Breast epithelium (tissue), 3 donors: ENCODE results near the gene LEPROT.

Experiments
- POLR2AphosphoS5 ChIP-seq, 3 donors: sonication (generic); formaldehyde crosslinking; IDR thresholded peaks; one replicate each; pipeline ENCODE4 v1.6.1; 2017; ENCODE audit warnings: antibody characterized with exemption in 3 of 3
- TF ChIP-seq, protein P1 (sequence below), 3 donors: fragments of 450-650 bp; IDR thresholded peaks; one replicate each; pipeline ENCODE4 v1.5.1; 2016 to 2017; ENCODE audit warnings: antibody characterized with exemption in 3 of 3, mild to moderate bottlenecking in 3 of 3, moderate library complexity in 3 of 3

DNA sequence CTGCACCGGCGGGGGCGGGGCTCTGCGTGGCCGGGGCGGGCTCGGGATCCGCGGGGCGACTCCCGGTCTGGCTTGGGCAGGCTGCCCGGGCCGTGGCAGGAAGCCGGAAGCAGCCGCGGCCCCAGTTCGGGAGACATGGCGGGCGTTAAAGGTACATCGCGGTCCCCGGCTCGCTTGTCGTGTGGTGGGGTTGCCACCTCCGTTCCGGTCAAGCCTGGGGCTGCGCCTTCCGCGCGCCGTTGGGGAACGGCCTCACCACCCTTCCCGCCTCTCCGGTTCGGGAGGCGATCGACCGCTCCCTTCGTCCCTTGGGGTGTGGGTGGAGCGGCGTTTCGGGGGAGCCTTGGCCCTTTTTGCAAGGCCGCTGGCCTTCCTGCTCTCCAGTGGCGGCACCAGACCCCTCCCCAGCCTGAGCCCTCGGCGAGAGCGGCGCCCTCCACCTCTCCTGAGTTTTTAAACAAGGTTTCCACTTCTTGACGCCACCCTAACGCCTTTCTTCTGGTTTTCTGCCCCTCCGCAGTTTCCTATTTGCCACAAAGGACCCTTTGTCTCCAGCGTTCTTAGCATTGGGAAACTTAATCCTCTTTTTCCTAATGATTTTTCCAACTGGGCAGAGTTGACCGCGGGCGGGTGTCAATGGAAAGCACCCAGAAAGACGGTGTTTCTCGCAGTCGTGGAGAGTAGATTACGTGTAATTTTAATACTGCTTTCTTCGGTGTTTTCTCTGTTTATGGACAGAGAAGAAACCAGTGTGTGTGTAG is at the start of gene LEPROT, which contains the start of gene LEPR:
- TF ChIP-seq, protein P1, sequence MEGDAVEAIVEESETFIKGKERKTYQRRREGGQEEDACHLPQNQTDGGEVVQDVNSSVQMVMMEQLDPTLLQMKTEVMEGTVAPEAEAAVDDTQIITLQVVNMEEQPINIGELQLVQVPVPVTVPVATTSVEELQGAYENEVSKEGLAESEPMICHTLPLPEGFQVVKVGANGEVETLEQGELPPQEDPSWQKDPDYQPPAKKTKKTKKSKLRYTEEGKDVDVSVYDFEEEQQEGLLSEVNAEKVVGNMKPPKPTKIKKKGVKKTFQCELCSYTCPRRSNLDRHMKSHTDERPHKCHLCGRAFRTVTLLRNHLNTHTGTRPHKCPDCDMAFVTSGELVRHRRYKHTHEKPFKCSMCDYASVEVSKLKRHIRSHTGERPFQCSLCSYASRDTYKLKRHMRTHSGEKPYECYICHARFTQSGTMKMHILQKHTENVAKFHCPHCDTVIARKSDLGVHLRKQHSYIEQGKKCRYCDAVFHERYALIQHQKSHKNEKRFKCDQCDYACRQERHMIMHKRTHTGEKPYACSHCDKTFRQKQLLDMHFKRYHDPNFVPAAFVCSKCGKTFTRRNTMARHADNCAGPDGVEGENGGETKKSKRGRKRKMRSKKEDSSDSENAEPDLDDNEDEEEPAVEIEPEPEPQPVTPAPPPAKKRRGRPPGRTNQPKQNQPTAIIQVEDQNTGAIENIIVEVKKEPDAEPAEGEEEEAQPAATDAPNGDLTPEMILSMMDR (IDR thresholded peaks at IDR 0.05), result no peak
- TF ChIP-seq POLR2AphosphoS5 (IDR thresholded peaks at IDR 0.05), result peak; percentile 89 to 94 (median 94)
